RWPE1 (cell line): ENCODE data around the gene HLA-DMA.

Experiments used
- CTCF ChIA-PET: fragments of 350-600 bp; sonication (Branson Sonifier 250); formaldehyde crosslinking; extraction: SDS; loops from one replicate; lab custom pipeline; 2021; lab: Yijun Ruan, JAX
- POLR2A ChIA-PET: fragments of 400-600 bp; formaldehyde crosslinking; extraction: SDS; loops from one replicate; lab custom pipeline; 2020; ENCODE audit warnings: antibody characterized with exemption; ENCODE audit not compliant: low non-redundant PET; lab: Yijun Ruan, JAX
- DNase-seq: peaks from one replicate; pipeline ENCODE4 v3.0.0; 2012; ENCODE audit warnings: low spot score
- H3K27ac ChIP-seq: fragments of 450-650 bp; 2 replicates; pipeline ENCODE4 v1.5.1; 2017
- CTCF ChIP-seq: fragments of 450-650 bp; conservative IDR thresholded peaks from 2 replicates; pipeline ENCODE4 v1.5.1; 2017; ENCODE audit warnings: low read depth, mild to moderate bottlenecking

The HLA-DMA gene

GRCh38 chr6:32931211-32931610 lies 21.7 kb downstream of the HLA-DMA start:
- CTCF ChIA-PET: interaction anchor here (0.9 kb wide), 1 partner anchor 53 kb away, joined by 3 read pairs; no protein-coding TSS in a partner anchor
- POLR2A ChIA-PET: no interaction called here
- H3K27ac ChIP-seq: no peak overlapping the region
- no peak for TF ChIP-seq CTCF
- DNase-seq: no peak

GRCh38 chr6:32922083-32922482 lies 30.8 kb downstream of the HLA-DMA start:
- H3K27ac ChIP-seq: no peak overlapping the region
- TF ChIP-seq CTCF: no peak
- ChIA-PET CTCF (no interaction called here), POLR2A (no interaction called here)
- DNase-seq: no peak

- ChIA-PET POLR2A (no interaction called here), CTCF (no interaction called here)
- no peak overlapping the region for H3K27ac ChIP-seq
- no peak for DNase-seq
- no peak for TF ChIP-seq CTCF
Observed at GRCh38 chr6:32920715-32921114, 32.2 kb downstream of the HLA-DMA start.

- H3K27ac ChIP-seq: no peak overlapping the region
- CTCF ChIA-PET: interaction anchor here (0.6 to 2.1 kb wide), 4 partner anchors 10 to 72 kb away, joined by 3 to 12 read pairs (median 4); no protein-coding TSS in a partner anchor
- POLR2A ChIA-PET: no interaction called here
- DNase-seq: no peak
- TF ChIP-seq CTCF: no peak
Observed at GRCh38 chr6:32912951-32913350, 39.9 kb downstream of the HLA-DMA start.

GRCh38 chr6:32908897-32909296 lies 44.0 kb downstream of the HLA-DMA start:
- DNase-seq: no peak
- CTCF ChIA-PET: interaction anchor here (0.6 kb wide), 1 partner anchor 252 kb away, joined by 5 read pairs; no protein-coding TSS in a partner anchor
- POLR2A ChIA-PET: no interaction called here
- TF ChIP-seq CTCF: no peak
- no peak overlapping the region for H3K27ac ChIP-seq

GRCh38 chr6:32906539-32906938 lies 46.4 kb downstream of the HLA-DMA start:
- no peak for DNase-seq
- H3K27ac ChIP-seq: no peak overlapping the region
- no peak for TF ChIP-seq CTCF
- ChIA-PET CTCF (interaction anchor here (1.0 kb wide), 1 partner anchor 27 kb away, joined by 3 read pairs; no protein-coding TSS in a partner anchor), POLR2A (no interaction called here)
